ENCODE results near the gene NMNAT2. TPM values are rescaled to one million over a fixed set of nuclear protein-coding genes. Genes with fewer than 3 reads are reported as not detected.

The NMNAT2 gene
- total and polyA plus RNA-seq, 2 donors from 2014 or later: 0.17 to 2.0 TPM

DNA sequence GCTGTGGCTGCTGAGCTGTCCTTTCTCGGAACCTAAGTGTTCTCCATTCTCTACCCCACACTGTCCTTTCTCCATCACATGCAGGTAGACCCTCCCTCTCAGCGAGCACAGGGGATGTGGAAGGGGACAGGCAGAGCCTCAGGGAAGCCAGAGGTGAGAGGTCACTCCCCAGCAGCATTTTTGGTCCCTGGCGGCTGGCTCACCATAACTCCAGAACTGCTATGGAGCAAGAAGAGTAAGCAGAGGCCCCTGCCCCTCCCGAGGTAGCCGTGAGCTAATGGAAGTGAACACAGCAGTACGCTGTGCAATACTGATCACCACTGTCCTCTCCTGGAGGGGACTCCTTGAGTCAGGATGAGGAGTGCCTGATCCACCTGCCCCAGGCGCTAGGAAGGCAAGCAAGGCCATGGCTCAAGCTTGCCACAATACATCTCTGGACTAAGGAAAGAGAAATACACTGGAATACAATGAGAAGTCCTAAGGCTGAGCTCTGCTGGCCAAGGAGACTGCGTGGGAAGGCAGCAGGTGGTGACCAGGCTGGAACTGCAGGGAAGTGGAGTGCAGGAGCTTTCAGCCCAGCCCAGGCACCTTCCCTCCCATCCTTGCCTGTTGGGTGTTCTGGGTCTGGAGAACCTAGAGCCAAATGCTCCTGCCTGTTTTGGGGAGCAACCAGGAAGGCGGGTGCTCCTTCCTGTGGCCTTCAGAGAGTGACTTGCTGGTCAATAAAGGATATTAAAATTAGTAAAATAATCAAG is 135.9 kb downstream of the NMNAT2 start:
- DNase-seq (no peak), FAIRE-seq (no peak)
- Histone ChIP-seq H3K4me1 (ENCODE audit: control insufficient read depth in 2 of 3, insufficient read depth in 2 of 3, low read depth in 1 of 3, low read length in 3 of 3) (peaks cover 0 to 10% (median 3%) of the 10 kb centered on the region in 3 donors), H3K9ac (ENCODE audit: low read length in 3 of 3) (no peak overlapping the region), H3K4me3 (ENCODE audit: low read length in 3 of 3) (no peak overlapping the region), H3K36me3 (ENCODE audit: control insufficient read depth in 2 of 3, insufficient read depth in 3 of 3, low read length in 3 of 3) (no peaks in the 10 kb centered on the region), H3K27me3 (ENCODE audit: control insufficient read depth, insufficient read depth, low read length) (no peaks in the 10 kb centered on the region), H3K27ac (ENCODE audit: low read depth in 2 of 2, low read length in 2 of 2) (peak overlapping the region in 1 of 2 donors; percentile 63), H3K9me3 (ENCODE audit: control insufficient read depth in 2 of 3, insufficient read depth in 1 of 3, low read length in 3 of 3) (no peaks in the 10 kb centered on the region)
- intact Hi-C loops (cut with DNase I): no loop called here
- TF ChIP-seq, protein P1, sequence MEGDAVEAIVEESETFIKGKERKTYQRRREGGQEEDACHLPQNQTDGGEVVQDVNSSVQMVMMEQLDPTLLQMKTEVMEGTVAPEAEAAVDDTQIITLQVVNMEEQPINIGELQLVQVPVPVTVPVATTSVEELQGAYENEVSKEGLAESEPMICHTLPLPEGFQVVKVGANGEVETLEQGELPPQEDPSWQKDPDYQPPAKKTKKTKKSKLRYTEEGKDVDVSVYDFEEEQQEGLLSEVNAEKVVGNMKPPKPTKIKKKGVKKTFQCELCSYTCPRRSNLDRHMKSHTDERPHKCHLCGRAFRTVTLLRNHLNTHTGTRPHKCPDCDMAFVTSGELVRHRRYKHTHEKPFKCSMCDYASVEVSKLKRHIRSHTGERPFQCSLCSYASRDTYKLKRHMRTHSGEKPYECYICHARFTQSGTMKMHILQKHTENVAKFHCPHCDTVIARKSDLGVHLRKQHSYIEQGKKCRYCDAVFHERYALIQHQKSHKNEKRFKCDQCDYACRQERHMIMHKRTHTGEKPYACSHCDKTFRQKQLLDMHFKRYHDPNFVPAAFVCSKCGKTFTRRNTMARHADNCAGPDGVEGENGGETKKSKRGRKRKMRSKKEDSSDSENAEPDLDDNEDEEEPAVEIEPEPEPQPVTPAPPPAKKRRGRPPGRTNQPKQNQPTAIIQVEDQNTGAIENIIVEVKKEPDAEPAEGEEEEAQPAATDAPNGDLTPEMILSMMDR (IDR thresholded peaks at IDR 0.05; ENCODE audit: borderline replicate concordance, extremely low read depth, insufficient read depth): no peak

- Histone ChIP-seq H3K9me3 (ENCODE audit: control insufficient read depth in 2 of 3, insufficient read depth in 1 of 3, low read length in 3 of 3) (no peaks in the 10 kb centered on the region), H3K4me3 (ENCODE audit: low read length in 3 of 3) (peak overlapping the region in 1 of 3 donors; percentile 3), H3K36me3 (ENCODE audit: control insufficient read depth in 2 of 3, insufficient read depth in 3 of 3, low read length in 3 of 3) (no peaks in the 10 kb centered on the region), H3K27me3 (ENCODE audit: control insufficient read depth, insufficient read depth, low read length) (no peaks in the 10 kb centered on the region), H3K9ac (ENCODE audit: low read length in 3 of 3) (peak overlapping the region in 1 of 3 donors; percentile 21), H3K27ac (ENCODE audit: low read depth in 2 of 2, low read length in 2 of 2) (peak overlapping the region in 1 of 2 donors; percentile 63), H3K4me1 (ENCODE audit: control insufficient read depth in 2 of 3, insufficient read depth in 2 of 3, low read depth in 1 of 3, low read length in 3 of 3) (peaks cover 0 to 11% (median 3%) of the 10 kb centered on the region in 3 donors)
- TF ChIP-seq, protein P1 (IDR thresholded peaks at IDR 0.05; ENCODE audit: borderline replicate concordance, extremely low read depth, insufficient read depth): peak; percentile 93
- DNase-seq (peak; percentile 92 to 97 (median 95)), FAIRE-seq (peak; percentile 78)
- intact Hi-C loops (cut with DNase I): no loop called here
Measured at GRCh38 chr1:183281553-183282091, 136.6 kb downstream of the NMNAT2 start.

DNA sequence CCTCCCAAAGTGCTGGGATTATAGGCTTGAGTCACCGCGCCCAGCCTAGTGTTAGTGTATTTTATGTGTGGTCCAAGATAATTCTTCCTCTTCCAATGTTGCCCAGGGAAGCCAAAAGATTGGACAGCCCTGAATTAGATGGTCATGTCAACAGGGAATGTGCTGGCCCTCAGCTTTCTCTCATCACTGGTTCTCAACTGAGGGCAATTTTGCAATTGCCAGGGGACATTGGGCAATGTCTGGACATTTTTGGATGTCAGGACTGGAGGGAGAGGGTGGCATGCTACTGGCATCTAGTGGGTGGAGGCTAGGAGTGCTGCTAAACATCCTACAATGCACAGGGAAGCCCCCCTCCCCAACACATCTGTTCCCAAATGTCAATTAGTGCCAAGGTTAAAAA is 137.1 kb downstream of the NMNAT2 start:
- H3K4me1 ChIP-seq (ENCODE audit: control insufficient read depth in 2 of 3, insufficient read depth in 2 of 3, low read depth in 1 of 3, low read length in 3 of 3): peaks cover 0 to 11% (median 3%) of the 10 kb centered on the region in 3 donors
- H3K9me3 ChIP-seq (ENCODE audit: control insufficient read depth in 2 of 3, insufficient read depth in 1 of 3, low read length in 3 of 3): no peaks in the 10 kb centered on the region
- intact Hi-C loops (cut with DNase I): no loop called here
- H3K9ac ChIP-seq (ENCODE audit: low read length in 3 of 3): no peak overlapping the region
- no peak overlapping the region for H3K27ac ChIP-seq (ENCODE audit: low read depth in 2 of 2, low read length in 2 of 2)
- H3K4me3 ChIP-seq (ENCODE audit: low read length in 3 of 3): no peak overlapping the region
- DNase-seq: no peak
- FAIRE-seq: no peak
- H3K27me3 ChIP-seq (ENCODE audit: control insufficient read depth, insufficient read depth, low read length): no peaks in the 10 kb centered on the region
- TF ChIP-seq, protein P1 (IDR thresholded peaks at IDR 0.05; ENCODE audit: borderline replicate concordance, extremely low read depth, insufficient read depth): no peak
- H3K36me3 ChIP-seq (ENCODE audit: control insufficient read depth in 2 of 3, insufficient read depth in 3 of 3, low read length in 3 of 3): no peaks in the 10 kb centered on the region
